Common myeloid progenitor, CD34-positive (primary cell): Measurements from ENCODE around the gene CACNA1H.

Source experiments
- CTCF ChIA-PET: fragments of 350-600 bp; sonication (Branson Sonifier 250); formaldehyde crosslinking; loops from one replicate; lab custom pipeline; 2021; ENCODE audit warnings: antibody characterized with exemption; lab: Charles Lee
- POLR2A ChIA-PET: fragments of 350-600 bp; sonication (Branson Sonifier 250); formaldehyde crosslinking; loops from one replicate; lab custom pipeline; 2021; ENCODE audit warnings: antibody characterized with exemption; lab: Charles Lee
- DNase-seq, 3 donors: peaks; one replicate each; pipeline versions ENCODE4 v3.0.0 to v3.0.0-alpha.2; 2013
- H3K27ac ChIP-seq, 2 experiments: 1 replicate in 1 of 2; 2 replicates in 1 of 2; pipeline ENCODE4 v1.7.0; 2013; ENCODE audit warnings: inconsistent platforms in 2 of 2, low read length in 2 of 2, mild to moderate bottlenecking in 2 of 2, low read depth in 1 of 2, moderate library complexity in 1 of 2; ENCODE audit not compliant: severe bottlenecking in 2 of 2, insufficient read depth in 1 of 2, poor library complexity in 1 of 2
- H3K27me3 ChIP-seq, 5 experiments: replicated peaks in 2 of 5; 1 replicate in 3 of 5; 2 replicates in 2 of 5; pipeline versions ENCODE4 v1.6.1 to v1.7.0; 2013; ENCODE audit warnings: low read length in 4 of 5, mild to moderate bottlenecking in 2 of 5, moderate library complexity in 2 of 5, inconsistent platforms in 1 of 5; ENCODE audit not compliant: insufficient read depth in 5 of 5, control insufficient read depth in 4 of 5
- H3K36me3 ChIP-seq, 4 experiments: 1 replicate in 2 of 4; 2 replicates in 2 of 4; pipeline versions ENCODE4 v1.6.1 to v1.7.0; 2013; ENCODE audit warnings: low read length in 3 of 4, control low read depth in 1 of 4, mild to moderate bottlenecking in 1 of 4; ENCODE audit not compliant: control insufficient read depth in 4 of 4, insufficient read depth in 4 of 4
- H3K4me1 ChIP-seq, 4 experiments: 1 replicate in 3 of 4; 2 replicates in 1 of 4; pipeline versions ENCODE4 v1.6.1 to v1.7.1; 2013; ENCODE audit warnings: low read length in 3 of 4, mild to moderate bottlenecking in 3 of 4, control low read depth in 1 of 4, inconsistent platforms in 1 of 4, moderate library complexity in 1 of 4; ENCODE audit not compliant: control insufficient read depth in 4 of 4, insufficient read depth in 4 of 4; ENCODE audit errors: control extremely low read depth in 1 of 4
- H3K4me3 ChIP-seq, 7 experiments: 1 replicate in 4 of 7; 2 replicates in 3 of 7; pipeline versions ENCODE4 v1.5.1 to v1.7.0; 2013; ENCODE audit warnings: mild to moderate bottlenecking in 7 of 7, low read length in 6 of 7, moderate library complexity in 6 of 7, inconsistent platforms in 2 of 7, low read depth in 2 of 7, control low read depth in 1 of 7; ENCODE audit not compliant: insufficient read depth in 4 of 7, control insufficient read depth in 1 of 7; ENCODE audit errors: extremely low read depth in 1 of 7
- H3K9me3 ChIP-seq, 5 experiments: 1 replicate in 4 of 5; 2 replicates in 1 of 5; pipeline versions ENCODE4 v1.6.1 to v1.7.1; 2013; ENCODE audit warnings: low read length in 4 of 5, mild to moderate bottlenecking in 2 of 5, inconsistent platforms in 1 of 5, low read depth in 1 of 5, moderate library complexity in 1 of 5; ENCODE audit not compliant: control insufficient read depth in 4 of 5, insufficient read depth in 2 of 5; ENCODE audit errors: control extremely low read depth in 1 of 5
- WGBS: methylation state at CpG from one replicate; pipeline ENCODE4 v1.1.5; 2013; ENCODE audit not compliant: insufficient coverage; 5-methylcytosine and 5-hydroxymethylcytosine counted together

Gene CACNA1H

GRCh38 chr16:1141191-1141590 lies 11.7 kb upstream of the CACNA1H start:
- H3K27ac ChIP-seq, result no peak overlapping the region
- ChIA-PET CTCF (no interaction called here), POLR2A (no interaction called here)
- no peaks in the 10 kb centered on the region for H3K4me1 ChIP-seq
- H3K9me3 ChIP-seq, result no peaks in the 10 kb centered on the region
- peaks cover 0 to 47% (median 5%) of the 10 kb centered on the region in 5 experiments for H3K27me3 ChIP-seq
- DNase-seq, result no peak
- WGBS, result 54% methylated on average over 6 of the region's 8 CpGs
- H3K4me3 ChIP-seq, result no peak overlapping the region
- no peaks in the 10 kb centered on the region for H3K36me3 ChIP-seq

GRCh38 chr16:1141716-1142115 lies 11.2 kb upstream of the CACNA1H start:
- Histone ChIP-seq H3K4me3 (no peak overlapping the region), H3K27me3 (peaks cover 0 to 52% (median 5%) of the 10 kb centered on the region in 5 experiments), H3K36me3 (no peaks in the 10 kb centered on the region), H3K27ac (no peak overlapping the region), H3K9me3 (no peaks in the 10 kb centered on the region), H3K4me1 (no peaks in the 10 kb centered on the region)
- ChIA-PET POLR2A (no interaction called here), CTCF (no interaction called here)
- WGBS, result 88% methylated on average over 8 of the region's 8 CpGs
- DNase-seq, result no peak

DNA sequence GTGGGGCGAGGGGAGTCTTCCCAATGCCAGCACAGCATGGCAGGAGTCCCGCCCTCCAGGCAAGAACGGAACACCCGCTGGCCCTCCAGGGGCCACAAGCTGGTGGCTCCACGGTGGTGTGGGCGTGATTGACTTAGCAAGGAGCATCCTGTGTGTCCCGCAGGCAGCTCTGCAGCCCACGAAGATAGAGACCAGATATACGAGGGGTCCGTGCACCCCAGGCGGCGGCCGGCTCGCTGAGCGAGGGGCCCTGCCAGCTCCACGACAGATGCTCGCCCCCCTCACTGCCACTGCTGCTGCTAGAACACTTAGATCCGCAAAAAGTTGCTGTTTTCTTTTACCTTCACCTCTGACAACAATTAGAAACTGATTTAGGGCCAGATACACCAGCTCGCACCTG lies 10.0 kb upstream of the CACNA1H start:
- ChIA-PET POLR2A (no interaction called here), CTCF (no interaction called here)
- Histone ChIP-seq H3K36me3 (no peaks in the 10 kb centered on the region), H3K4me1 (no peaks in the 10 kb centered on the region), H3K4me3 (no peak overlapping the region), H3K9me3 (peaks cover 0 to 4% (median 0%) of the 10 kb centered on the region in 5 experiments), H3K27ac (no peak overlapping the region), H3K27me3 (peaks cover 0 to 52% (median 5%) of the 10 kb centered on the region in 5 experiments)
- 82% methylated on average over 18 of the region's 19 CpGs for WGBS
- no peak for DNase-seq

DNA sequence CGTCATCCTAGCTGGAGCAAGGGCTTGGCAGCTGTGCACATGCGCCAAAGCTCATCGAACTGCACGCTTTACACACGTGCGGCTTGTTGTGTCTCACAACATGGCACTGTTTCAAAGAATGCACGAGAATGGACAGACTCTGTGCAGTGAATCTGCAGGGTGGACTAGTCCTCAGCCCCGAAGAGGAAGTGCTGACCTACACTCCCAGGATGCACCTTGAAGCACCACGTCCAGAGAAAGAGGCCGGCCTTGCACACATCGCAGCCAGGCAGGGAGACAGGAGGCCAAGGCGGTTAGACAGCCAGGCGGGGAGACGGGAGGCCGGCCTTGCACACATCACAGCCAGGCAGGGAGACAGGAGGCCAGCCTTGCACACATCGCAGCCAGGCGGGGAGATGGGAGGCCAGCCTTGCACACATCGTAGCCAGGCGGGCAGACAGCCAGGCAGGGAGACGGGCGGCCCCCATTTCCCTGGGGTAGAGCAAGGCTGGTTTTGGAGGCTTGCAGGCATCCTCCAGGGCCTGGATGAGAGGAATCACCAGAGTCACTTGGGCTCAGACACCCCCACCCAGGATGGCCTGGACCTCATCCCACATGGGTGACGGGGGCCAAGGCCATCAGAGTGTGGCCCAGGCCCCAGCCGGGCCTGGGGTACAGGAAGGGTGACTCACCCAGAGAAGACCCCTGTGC lies 9.0 kb upstream of the CACNA1H start:
- Histone ChIP-seq H3K27me3 (peaks cover 0 to 57% (median 5%) of the 10 kb centered on the region in 5 experiments), H3K4me3 (no peak overlapping the region), H3K36me3 (no peaks in the 10 kb centered on the region), H3K9me3 (peaks cover 0 to 4% (median 0%) of the 10 kb centered on the region in 5 experiments), H3K27ac (no peak overlapping the region), H3K4me1 (no peaks in the 10 kb centered on the region)
- DNase-seq, result no peak
- ChIA-PET CTCF (no interaction called here), POLR2A (no interaction called here)
- WGBS, result 84% methylated on average over 21 of the region's 23 CpGs

DNA sequence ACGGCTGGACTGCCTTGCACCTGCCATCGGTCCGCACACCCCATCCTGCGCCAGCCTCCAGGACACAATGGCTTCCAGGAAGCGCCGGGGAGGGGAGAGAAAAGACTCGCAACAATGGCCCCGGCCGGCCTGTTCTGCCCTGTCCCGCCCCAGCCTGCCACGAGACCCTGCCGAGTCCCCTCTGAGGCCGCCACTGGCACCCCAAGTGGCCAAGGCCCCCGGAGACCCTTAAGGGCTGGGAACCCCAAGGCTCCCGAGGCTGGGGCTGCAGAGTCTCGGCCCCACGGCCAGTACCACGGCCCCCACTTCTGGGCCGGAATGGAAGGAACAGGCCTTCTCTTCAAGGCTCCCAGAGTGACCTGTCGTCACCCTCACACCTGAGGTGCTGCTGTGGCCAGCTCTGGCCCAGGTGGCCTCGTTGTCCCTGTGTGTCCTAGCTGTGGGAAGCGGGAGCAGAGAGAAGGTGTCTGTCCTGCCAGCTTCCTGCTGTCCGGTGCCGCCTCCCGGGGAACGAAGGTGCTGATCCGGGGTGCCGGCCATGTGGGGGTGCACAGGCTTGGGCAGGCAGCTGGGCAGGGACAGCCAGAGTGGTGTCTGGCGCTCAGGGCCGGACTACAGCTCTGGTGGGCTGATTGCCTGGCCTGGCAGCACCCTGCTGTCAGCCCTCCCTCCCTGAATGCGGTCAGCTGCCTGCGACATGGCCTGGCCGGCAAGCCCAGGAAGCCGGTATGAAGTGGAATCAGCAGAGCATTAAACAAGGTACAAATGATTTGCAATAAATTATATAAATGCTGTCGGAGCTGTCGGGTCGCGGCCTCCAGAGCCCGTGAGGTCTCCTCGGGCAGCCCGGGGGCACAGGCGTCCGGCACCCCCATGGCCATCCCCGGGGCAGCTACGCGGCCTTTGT lies 8.2 kb upstream of the CACNA1H start:
- DNase-seq, result no peak
- Histone ChIP-seq H3K4me1 (no peaks in the 10 kb centered on the region), H3K27me3 (peaks cover 0 to 62% (median 5%) of the 10 kb centered on the region in 5 experiments), H3K36me3 (no peaks in the 10 kb centered on the region), H3K4me3 (no peak overlapping the region), H3K9me3 (peaks cover 0 to 4% (median 0%) of the 10 kb centered on the region in 5 experiments), H3K27ac (no peak overlapping the region)
- WGBS, result 81% methylated on average over 41 of the region's 46 CpGs
- ChIA-PET CTCF (no interaction called here), POLR2A (no interaction called here)

DNA sequence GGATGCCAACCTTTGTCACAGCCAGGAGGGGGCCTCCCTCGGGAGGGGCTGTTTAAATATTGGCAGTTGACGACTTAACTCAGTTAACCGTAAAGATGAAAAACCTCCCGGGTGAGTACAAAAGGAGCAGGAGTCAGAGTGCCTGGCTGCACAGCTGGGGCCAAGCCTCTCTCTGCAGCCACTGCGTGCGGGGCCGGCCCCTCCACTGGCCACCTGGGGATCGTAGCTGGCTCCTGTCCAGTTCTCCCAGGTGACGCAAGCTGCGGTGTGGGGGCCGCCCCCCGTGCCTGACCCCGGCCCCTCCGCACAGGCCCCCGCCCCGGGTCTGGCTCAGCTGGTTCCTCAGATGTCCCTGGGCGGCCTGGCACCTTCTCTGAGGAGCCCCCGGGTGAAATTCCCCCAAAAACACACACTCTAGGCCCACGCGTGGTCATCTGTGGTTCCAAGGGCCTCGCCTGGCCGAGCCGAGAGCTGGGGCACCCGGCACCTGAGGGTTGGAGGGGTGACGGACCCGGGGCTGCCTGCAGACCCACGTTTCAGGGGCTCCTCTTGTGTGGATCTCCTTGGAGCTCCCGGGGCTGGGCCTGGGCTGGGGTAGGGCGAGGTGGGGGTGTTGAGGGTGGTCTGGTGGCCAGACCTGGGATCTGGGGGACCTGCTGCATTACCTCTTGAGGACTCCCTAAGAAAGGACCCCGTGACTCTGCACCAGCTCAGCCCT lies 7.4 kb upstream of the CACNA1H start:
- Histone ChIP-seq H3K36me3 (no peaks in the 10 kb centered on the region), H3K4me1 (no peaks in the 10 kb centered on the region), H3K4me3 (no peak overlapping the region), H3K27me3 (peaks cover 0 to 68% (median 5%) of the 10 kb centered on the region in 5 experiments), H3K27ac (no peak overlapping the region), H3K9me3 (peaks cover 0 to 4% (median 0%) of the 10 kb centered on the region in 5 experiments)
- 73% methylated on average over 15 of the region's 30 CpGs for WGBS
- DNase-seq, result no peak
- ChIA-PET POLR2A (no interaction called here), CTCF (interaction anchor here (0.6 to 1.0 kb wide), 2 partner anchors 10 to 335 kb away, joined by 3 read pairs; no protein-coding TSS in a partner anchor)
